ENCODE data around the gene ORMDL3. TPM values are rescaled to one million over a fixed set of nuclear protein-coding genes. Genes with fewer than 3 reads are reported as not detected.

ORMDL3 gene
- total RNA-seq, 1 experiment from 2014 or later = 14.7 TPM

DNA sequence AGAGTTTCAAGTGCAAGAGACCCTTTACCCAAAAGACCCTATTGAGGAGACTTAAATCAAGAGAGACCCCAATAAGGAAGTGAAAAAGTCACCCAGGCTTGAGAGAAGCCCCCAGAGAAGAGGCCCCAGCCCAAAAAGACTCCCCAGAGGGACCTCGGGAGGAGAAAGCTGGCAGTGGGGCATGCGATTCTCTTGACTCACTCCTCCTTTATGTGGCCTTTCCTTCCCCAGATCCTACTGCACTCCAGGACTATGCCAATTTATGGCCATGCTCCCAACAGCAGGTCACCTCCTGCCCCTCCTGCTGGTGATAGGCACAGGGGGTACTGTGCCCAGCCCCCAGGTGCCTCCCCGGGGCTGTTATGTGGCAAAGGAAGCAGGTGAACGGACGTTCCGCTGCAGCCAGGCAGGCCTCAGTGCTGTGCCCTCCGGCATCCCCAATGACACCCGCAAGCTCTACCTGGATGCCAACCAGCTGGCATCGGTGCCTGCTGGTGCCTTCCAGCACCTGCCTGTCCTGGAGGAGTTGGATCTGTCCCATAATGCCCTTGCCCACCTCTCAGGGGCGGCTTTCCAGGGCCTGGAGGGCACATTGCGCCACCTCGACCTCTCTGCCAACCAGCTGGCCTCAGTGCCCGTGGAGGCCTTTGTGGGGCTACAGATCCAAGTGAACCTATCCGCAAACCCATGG is 16.4 kb upstream of the ORMDL3 start:
- Mint-ChIP-seq H3K27ac (ENCODE audit: low read depth, unreplicated experiment) (no peak overlapping the region), H3K27me3 (ENCODE audit: insufficient read depth, unreplicated experiment) (peaks cover 23% of the 10 kb centered on the region), H3K4me3 (ENCODE audit: unreplicated experiment) (no peak overlapping the region), H3K36me3 (ENCODE audit: insufficient read depth, unreplicated experiment) (peaks cover 7% of the 10 kb centered on the region), H3K9me3 (ENCODE audit: unreplicated experiment) (no peaks in the 10 kb centered on the region), H3K4me1 (ENCODE audit: insufficient read depth, unreplicated experiment) (no peaks in the 10 kb centered on the region)
- TF ChIP-seq, protein P1, sequence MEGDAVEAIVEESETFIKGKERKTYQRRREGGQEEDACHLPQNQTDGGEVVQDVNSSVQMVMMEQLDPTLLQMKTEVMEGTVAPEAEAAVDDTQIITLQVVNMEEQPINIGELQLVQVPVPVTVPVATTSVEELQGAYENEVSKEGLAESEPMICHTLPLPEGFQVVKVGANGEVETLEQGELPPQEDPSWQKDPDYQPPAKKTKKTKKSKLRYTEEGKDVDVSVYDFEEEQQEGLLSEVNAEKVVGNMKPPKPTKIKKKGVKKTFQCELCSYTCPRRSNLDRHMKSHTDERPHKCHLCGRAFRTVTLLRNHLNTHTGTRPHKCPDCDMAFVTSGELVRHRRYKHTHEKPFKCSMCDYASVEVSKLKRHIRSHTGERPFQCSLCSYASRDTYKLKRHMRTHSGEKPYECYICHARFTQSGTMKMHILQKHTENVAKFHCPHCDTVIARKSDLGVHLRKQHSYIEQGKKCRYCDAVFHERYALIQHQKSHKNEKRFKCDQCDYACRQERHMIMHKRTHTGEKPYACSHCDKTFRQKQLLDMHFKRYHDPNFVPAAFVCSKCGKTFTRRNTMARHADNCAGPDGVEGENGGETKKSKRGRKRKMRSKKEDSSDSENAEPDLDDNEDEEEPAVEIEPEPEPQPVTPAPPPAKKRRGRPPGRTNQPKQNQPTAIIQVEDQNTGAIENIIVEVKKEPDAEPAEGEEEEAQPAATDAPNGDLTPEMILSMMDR (IDR thresholded peaks at IDR 0.05; ENCODE audit: unreplicated experiment) = no peak
- DNase-seq (ENCODE audit: unreplicated experiment) = no peak
- intact Hi-C loops (cut with micrococcal nuclease) = no loop called here
- ChIA-PET CTCF (interaction anchor here (0.5 to 0.6 kb wide), 2 partner anchors 35 to 182 kb away, joined by 3 to 4 read pairs; no protein-coding TSS in a partner anchor), POLR2A (no interaction called here)
- no TSS peak for BruUV-seq (replicated peaks)

DNA sequence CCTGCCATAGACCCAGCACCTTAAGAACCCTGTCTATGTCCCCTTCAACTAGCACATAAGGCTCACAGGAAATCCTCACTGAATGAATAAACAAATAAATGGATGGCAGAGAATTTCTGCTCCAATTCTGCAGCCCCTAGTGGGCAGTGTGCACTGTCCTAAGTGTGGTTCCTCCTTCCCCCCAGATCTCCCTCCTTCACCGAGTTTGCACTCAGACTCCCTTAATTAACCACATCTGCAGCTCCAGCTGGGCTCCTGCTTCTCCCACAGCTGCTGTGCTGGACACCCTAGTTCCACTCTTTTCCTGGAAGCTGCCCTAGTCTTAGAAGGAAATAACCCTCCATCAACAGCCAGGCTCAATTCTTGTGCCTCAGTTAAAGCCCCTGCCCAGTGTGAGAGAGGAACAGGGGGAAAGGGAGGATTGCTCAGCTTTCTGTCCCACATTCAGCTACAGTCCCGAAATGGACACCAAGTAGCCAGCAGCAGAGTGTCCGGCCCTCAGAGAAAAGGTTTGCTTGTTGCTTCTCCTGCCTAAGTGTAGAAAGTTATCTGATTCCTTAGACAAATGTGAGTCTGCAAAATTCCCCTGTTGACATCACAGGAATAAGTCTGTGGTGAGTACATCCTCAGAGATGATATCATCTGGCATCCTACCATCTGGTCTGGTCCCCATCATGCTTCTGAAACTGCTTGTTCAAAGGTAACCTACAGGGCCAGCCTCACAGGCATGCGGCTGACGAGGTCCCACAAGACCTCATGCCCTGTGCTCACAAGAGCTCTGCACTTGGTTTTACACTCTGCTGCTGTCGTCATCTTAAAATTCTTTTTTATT is 12.4 kb upstream of the ORMDL3 start:
- DNase-seq (ENCODE audit: unreplicated experiment) = no peak
- ChIA-PET CTCF (interaction anchor here (0.6 to 1.3 kb wide), 2 partner anchors 20 to 34 kb away, joined by 3 to 4 read pairs; no protein-coding TSS in a partner anchor), POLR2A (interaction anchor here (0.6 to 1.0 kb wide), 3 partner anchors 10 to 84 kb away, joined by 3 to 5 read pairs (median 3); no protein-coding TSS in a partner anchor)
- H3K36me3 Mint-ChIP-seq (ENCODE audit: insufficient read depth, unreplicated experiment) = peaks cover 7% of the 10 kb centered on the region
- TF ChIP-seq, protein P1 (IDR thresholded peaks at IDR 0.05; ENCODE audit: unreplicated experiment) = no peak
- BruUV-seq (replicated peaks) = no TSS peak
- peaks cover 23% of the 10 kb centered on the region for H3K27me3 Mint-ChIP-seq (ENCODE audit: insufficient read depth, unreplicated experiment)
- no peak overlapping the region for H3K4me3 Mint-ChIP-seq (ENCODE audit: unreplicated experiment)
- H3K27ac Mint-ChIP-seq (ENCODE audit: low read depth, unreplicated experiment) = no peak overlapping the region
- intact Hi-C loops (cut with micrococcal nuclease) = no loop called here
- no peaks in the 10 kb centered on the region for H3K9me3 Mint-ChIP-seq (ENCODE audit: unreplicated experiment)
- no peaks in the 10 kb centered on the region for H3K4me1 Mint-ChIP-seq (ENCODE audit: insufficient read depth, unreplicated experiment)

DNA sequence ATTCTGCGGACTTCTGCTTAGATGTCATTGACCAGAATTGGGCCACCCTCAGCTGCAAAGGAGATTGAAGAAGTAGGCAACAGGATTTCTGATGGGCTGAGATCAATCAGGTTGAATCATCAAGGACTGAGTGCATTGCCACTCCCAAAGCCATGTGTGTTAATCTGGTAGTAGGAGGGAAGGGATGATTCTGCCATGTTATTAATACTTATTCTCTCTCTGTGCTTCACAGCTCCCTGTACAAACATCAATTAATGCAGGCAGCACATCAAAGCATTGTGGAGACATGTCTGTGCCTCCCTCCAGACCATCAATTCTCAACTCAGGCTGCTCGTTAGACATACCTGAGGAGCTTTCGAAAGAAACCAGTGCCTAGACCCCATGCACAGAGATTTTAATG is 11.7 kb upstream of the ORMDL3 start:
- ChIA-PET CTCF (interaction anchor here (0.6 kb wide), 1 partner anchor 34 kb away, joined by 4 read pairs; no protein-coding TSS in a partner anchor), POLR2A (interaction anchor here (0.6 to 0.7 kb wide), 4 partner anchors 10 to 169 kb away, joined by 3 to 4 read pairs (median 3); no protein-coding TSS in a partner anchor)
- intact Hi-C loops (cut with micrococcal nuclease) = no loop called here
- no peak for DNase-seq (ENCODE audit: unreplicated experiment)
- Mint-ChIP-seq H3K9me3 (ENCODE audit: unreplicated experiment) (no peaks in the 10 kb centered on the region), H3K27me3 (ENCODE audit: insufficient read depth, unreplicated experiment) (peaks cover 23% of the 10 kb centered on the region), H3K4me1 (ENCODE audit: insufficient read depth, unreplicated experiment) (no peaks in the 10 kb centered on the region), H3K4me3 (ENCODE audit: unreplicated experiment) (no peak overlapping the region), H3K27ac (ENCODE audit: low read depth, unreplicated experiment) (no peak overlapping the region), H3K36me3 (ENCODE audit: insufficient read depth, unreplicated experiment) (peaks cover 7% of the 10 kb centered on the region)
- TF ChIP-seq, protein P1 (IDR thresholded peaks at IDR 0.05; ENCODE audit: unreplicated experiment) = no peak
- BruUV-seq (replicated peaks) = no TSS peak
